Measurements from ENCODE around the gene MAP2. TPM values are rescaled to one million over a fixed set of nuclear protein-coding genes. Genes with fewer than 3 reads are reported as not detected.

MAP2 gene
- total and polyA plus RNA-seq, 2 donors (not counting 1 experiment from before 2014, with no cell fraction given): 1.8 to 3.0 TPM

DNA sequence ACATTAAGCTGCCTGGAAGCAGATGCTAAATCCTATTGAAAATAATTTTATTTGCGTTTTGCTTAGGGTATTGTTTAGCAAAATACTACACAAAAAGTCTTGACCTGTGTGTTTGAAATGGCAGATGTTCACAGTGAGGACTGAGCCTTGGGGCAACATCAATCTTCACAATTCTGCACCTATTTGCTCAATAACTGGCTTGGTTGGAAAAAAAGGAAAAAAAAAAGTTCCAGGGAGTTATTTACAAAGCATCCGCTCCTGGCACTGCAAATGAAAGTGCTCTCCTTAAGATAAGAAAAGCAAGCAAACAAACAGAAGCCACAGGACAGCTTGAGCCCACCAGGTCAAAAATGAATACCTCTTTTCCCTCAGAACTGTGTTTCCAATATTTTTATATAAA is 77.7 kb downstream of the MAP2 start:
- POLR2A ChIA-PET: no interaction called here
- no peak for ATAC-seq (ENCODE audit: low read depth)
- WGBS (ENCODE audit: insufficient coverage): no CpG with 5 or more reads among the region's 2 CpGs

GRCh38 chr2:209505410-209505809 is 81.6 kb downstream of the MAP2 start:
- Histone ChIP-seq H2AFZ (ENCODE audit: insufficient read depth, low read depth, low read length, poor library complexity, severe bottlenecking) (no peak overlapping the region), H3K4me2 (replicated peaks; ENCODE audit: low read depth, low read length, poor library complexity, severe bottlenecking) (no peak overlapping the region), H3K4me1 (ENCODE audit: control insufficient read depth in 2 of 2, insufficient read depth in 2 of 2, low read length in 2 of 2) (no peaks in the 10 kb centered on the region), H3K9me3 (ENCODE audit: control extremely low read depth in 1 of 3, control insufficient read depth in 2 of 3, insufficient read depth in 1 of 3, low read length in 2 of 3) (no peaks in the 10 kb centered on the region), H3K27ac (ENCODE audit: low read length in 2 of 2) (no peak overlapping the region), H3K79me2 (ENCODE audit: control insufficient read depth, insufficient read depth, low read length) (no peaks in the 10 kb centered on the region), H4K20me1 (ENCODE audit: control insufficient read depth, insufficient read depth, low read length, poor library complexity, severe bottlenecking) (no peaks in the 10 kb centered on the region), H3K36me3 (replicated peaks in 1 of 2; ENCODE audit: control extremely low read depth in 1 of 2, control insufficient read depth in 1 of 2, extremely low read depth in 1 of 2, insufficient read depth in 2 of 2, low read length in 1 of 2) (no peaks in the 10 kb centered on the region), H3K4me3 (ENCODE audit: control extremely low read depth in 1 of 5, extremely low read depth in 1 of 5, insufficient read depth in 1 of 5, low read depth in 2 of 5, low read length in 4 of 5) (no peak overlapping the region), H3K9ac (ENCODE audit: low read length) (no peak overlapping the region), H3K27me3 (replicated peaks in 1 of 4; ENCODE audit: control extremely low read depth in 1 of 4, control insufficient read depth in 3 of 4, insufficient read depth in 4 of 4, low read length in 3 of 4) (no peaks in the 10 kb centered on the region)
- Mint-ChIP-seq H3K9me3 (ENCODE audit: insufficient read depth) (no peaks in the 10 kb centered on the region), H3K27ac (no peak overlapping the region), H3K4me1 (no peaks in the 10 kb centered on the region), H3K27me3 (no peaks in the 10 kb centered on the region), H3K4me3 (no peak overlapping the region)
- POLR2A ChIA-PET: no interaction called here
- no CpG with 5 or more reads among the region's 2 CpGs for WGBS (ENCODE audit: insufficient coverage)
- CTCF ChIA-PET: no interaction called here
- ATAC-seq (ENCODE audit: low read depth): no peak
- intact Hi-C loops (cut with micrococcal nuclease): no loop called here
- TF ChIP-seq CTCF (IDR thresholded peaks at IDR 0.05) (no peak), EZH2 (IDR thresholded peaks at IDR 0.05; ENCODE audit: borderline replicate concordance, insufficient read depth, low read depth, low read length, poor library complexity, severe bottlenecking) (no peak)
- no peak for DNase-seq

More for the DNA sequence above, 77.7 kb downstream of the MAP2 start:
- no peak for TF ChIP-seq EZH2 (IDR thresholded peaks at IDR 0.05; ENCODE audit: borderline replicate concordance, insufficient read depth, low read depth, low read length, poor library complexity, severe bottlenecking)
- no peak for TF ChIP-seq CTCF (IDR thresholded peaks at IDR 0.05)
- no peak overlapping the region for H3K4me3 Mint-ChIP-seq
- Histone ChIP-seq H3K36me3 (replicated peaks in 1 of 2; ENCODE audit: control extremely low read depth in 1 of 2, control insufficient read depth in 1 of 2, extremely low read depth in 1 of 2, insufficient read depth in 2 of 2, low read length in 1 of 2) (no peaks in the 10 kb centered on the region), H2AFZ (ENCODE audit: insufficient read depth, low read depth, low read length, poor library complexity, severe bottlenecking) (no peak overlapping the region), H3K27ac (ENCODE audit: low read length in 2 of 2) (no peak overlapping the region), H3K4me2 (replicated peaks; ENCODE audit: low read depth, low read length, poor library complexity, severe bottlenecking) (no peak overlapping the region), H3K9me3 (ENCODE audit: control extremely low read depth in 1 of 3, control insufficient read depth in 2 of 3, insufficient read depth in 1 of 3, low read length in 2 of 3) (peaks cover 0 to 7% (median 3%) of the 10 kb centered on the region in 3 donors), H4K20me1 (ENCODE audit: control insufficient read depth, insufficient read depth, low read length, poor library complexity, severe bottlenecking) (no peaks in the 10 kb centered on the region), H3K9ac (ENCODE audit: low read length) (no peak overlapping the region), H3K27me3 (replicated peaks in 1 of 4; ENCODE audit: control extremely low read depth in 1 of 4, control insufficient read depth in 3 of 4, insufficient read depth in 4 of 4, low read length in 3 of 4) (no peaks in the 10 kb centered on the region), H3K4me3 (ENCODE audit: control extremely low read depth in 1 of 5, extremely low read depth in 1 of 5, insufficient read depth in 1 of 5, low read depth in 2 of 5, low read length in 4 of 5) (no peak overlapping the region), H3K4me1 (ENCODE audit: control insufficient read depth in 2 of 2, insufficient read depth in 2 of 2, low read length in 2 of 2) (no peaks in the 10 kb centered on the region), H3K79me2 (ENCODE audit: control insufficient read depth, insufficient read depth, low read length) (no peaks in the 10 kb centered on the region)
- peaks cover 6% of the 10 kb centered on the region for H3K4me1 Mint-ChIP-seq
- CTCF ChIA-PET: no interaction called here
- no peak overlapping the region for H3K27ac Mint-ChIP-seq
- intact Hi-C loops (cut with micrococcal nuclease): no loop called here
- no peaks in the 10 kb centered on the region for H3K27me3 Mint-ChIP-seq
- H3K9me3 Mint-ChIP-seq (ENCODE audit: insufficient read depth): no peaks in the 10 kb centered on the region
- no peak for DNase-seq

Measured in B cell (primary cell).